ENCODE data around the gene TRIM26. TPM values are rescaled to one million over a fixed set of nuclear protein-coding genes. Genes with fewer than 3 reads are reported as not detected.

TRIM26 gene
- total and polyA plus RNA-seq, 2 of the 13 experiments (the other 11 are each of a cell fraction or from before 2014, with no cell fraction given), result 27.1 to 38.7 TPM

DNA sequence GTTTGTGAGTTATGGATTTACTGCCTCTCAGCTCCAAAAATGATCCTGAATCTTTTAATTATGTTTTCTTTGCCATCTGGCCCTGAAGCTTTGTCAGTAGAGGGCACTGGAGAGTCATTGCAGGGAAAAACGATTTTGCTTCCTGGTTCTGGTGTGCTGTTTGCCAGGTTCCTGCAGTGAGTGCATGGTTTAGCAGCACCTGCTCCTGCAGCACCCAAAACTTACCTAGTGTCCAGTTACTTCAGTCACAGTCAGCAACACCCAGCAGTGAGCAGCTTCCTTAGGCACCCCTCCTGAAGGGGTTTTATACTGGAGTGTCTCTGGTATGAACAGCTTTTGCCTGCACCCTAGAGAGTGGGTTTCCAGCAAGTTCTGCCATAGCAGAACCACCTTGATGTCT, 6.0 kb upstream of the TRIM26 start (continued):
- TF ChIP-seq, protein P1, sequence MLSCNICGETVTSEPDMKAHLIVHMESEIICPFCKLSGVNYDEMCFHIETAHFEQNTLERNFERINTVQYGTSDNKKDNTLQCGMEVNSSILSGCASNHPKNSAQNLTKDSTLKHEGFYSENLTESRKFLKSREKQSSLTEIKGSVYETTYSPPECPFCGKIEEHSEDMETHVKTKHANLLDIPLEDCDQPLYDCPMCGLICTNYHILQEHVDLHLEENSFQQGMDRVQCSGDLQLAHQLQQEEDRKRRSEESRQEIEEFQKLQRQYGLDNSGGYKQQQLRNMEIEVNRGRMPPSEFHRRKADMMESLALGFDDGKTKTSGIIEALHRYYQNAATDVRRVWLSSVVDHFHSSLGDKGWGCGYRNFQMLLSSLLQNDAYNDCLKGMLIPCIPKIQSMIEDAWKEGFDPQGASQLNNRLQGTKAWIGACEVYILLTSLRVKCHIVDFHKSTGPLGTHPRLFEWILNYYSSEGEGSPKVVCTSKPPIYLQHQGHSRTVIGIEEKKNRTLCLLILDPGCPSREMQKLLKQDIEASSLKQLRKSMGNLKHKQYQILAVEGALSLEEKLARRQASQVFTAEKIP (CRISPR knock-in tag; IDR thresholded peaks at IDR 0.05; ENCODE audit: borderline replicate concordance), result no peak
- TF ChIP-seq ZNF883 (CRISPR knock-in tag; IDR thresholded peaks at IDR 0.05; ENCODE audit: not compliant biosample characterization) (no peak), ZNF24 (IDR thresholded peaks at IDR 0.05) (no peak), XRCC5 (optimal IDR thresholded peaks at IDR 0.05; ENCODE audit: low read length) (peak; percentile 95), HDAC2 (CRISPR knock-in tag; IDR thresholded peaks at IDR 0.05) (peak; percentile 59), ZFY (CRISPR knock-in tag; IDR thresholded peaks at IDR 0.05) (no peak), ZNF788 (CRISPR knock-in tag; IDR thresholded peaks at IDR 0.05; ENCODE audit: borderline replicate concordance) (peak; percentile 47; the same call in 1 of the 2 replicates), SMAD3 (CRISPR knock-in tag; IDR thresholded peaks at IDR 0.05) (peak; percentile 52; the same call in 1 of the 2 replicates), ZNF557 (CRISPR knock-in tag; IDR thresholded peaks at IDR 0.05) (no peak), CBX2 (IDR thresholded peaks at IDR 0.05; ENCODE audit: low read depth, low read length) (no peak), CBX2 (CRISPR knock-in tag; IDR thresholded peaks at IDR 0.05; ENCODE audit: low read depth) (no peak), MTF2 (CRISPR knock-in tag; IDR thresholded peaks at IDR 0.05; ENCODE audit: borderline replicate concordance) (no peak), GLI4 (CRISPR knock-in tag; IDR thresholded peaks at IDR 0.05; ENCODE audit: borderline replicate concordance) (no peak), MYNN (CRISPR knock-in tag; IDR thresholded peaks at IDR 0.05; ENCODE audit: low read depth) (peak; percentile 61; the same call in 1 of the 2 replicates), KAT8 (CRISPR knock-in tag; IDR thresholded peaks at IDR 0.05) (peak; percentile 71)
- TF ChIP-seq, protein P2, sequence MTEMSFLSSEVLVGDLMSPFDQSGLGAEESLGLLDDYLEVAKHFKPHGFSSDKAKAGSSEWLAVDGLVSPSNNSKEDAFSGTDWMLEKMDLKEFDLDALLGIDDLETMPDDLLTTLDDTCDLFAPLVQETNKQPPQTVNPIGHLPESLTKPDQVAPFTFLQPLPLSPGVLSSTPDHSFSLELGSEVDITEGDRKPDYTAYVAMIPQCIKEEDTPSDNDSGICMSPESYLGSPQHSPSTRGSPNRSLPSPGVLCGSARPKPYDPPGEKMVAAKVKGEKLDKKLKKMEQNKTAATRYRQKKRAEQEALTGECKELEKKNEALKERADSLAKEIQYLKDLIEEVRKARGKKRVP (CRISPR knock-in tag; IDR thresholded peaks at IDR 0.05), result no peak
- TF ChIP-seq, protein P3, sequence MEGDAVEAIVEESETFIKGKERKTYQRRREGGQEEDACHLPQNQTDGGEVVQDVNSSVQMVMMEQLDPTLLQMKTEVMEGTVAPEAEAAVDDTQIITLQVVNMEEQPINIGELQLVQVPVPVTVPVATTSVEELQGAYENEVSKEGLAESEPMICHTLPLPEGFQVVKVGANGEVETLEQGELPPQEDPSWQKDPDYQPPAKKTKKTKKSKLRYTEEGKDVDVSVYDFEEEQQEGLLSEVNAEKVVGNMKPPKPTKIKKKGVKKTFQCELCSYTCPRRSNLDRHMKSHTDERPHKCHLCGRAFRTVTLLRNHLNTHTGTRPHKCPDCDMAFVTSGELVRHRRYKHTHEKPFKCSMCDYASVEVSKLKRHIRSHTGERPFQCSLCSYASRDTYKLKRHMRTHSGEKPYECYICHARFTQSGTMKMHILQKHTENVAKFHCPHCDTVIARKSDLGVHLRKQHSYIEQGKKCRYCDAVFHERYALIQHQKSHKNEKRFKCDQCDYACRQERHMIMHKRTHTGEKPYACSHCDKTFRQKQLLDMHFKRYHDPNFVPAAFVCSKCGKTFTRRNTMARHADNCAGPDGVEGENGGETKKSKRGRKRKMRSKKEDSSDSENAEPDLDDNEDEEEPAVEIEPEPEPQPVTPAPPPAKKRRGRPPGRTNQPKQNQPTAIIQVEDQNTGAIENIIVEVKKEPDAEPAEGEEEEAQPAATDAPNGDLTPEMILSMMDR (CRISPR knock-in tag; IDR thresholded peaks at IDR 0.05), result peak; percentile 91
- TF ChIP-seq, protein P4, sequence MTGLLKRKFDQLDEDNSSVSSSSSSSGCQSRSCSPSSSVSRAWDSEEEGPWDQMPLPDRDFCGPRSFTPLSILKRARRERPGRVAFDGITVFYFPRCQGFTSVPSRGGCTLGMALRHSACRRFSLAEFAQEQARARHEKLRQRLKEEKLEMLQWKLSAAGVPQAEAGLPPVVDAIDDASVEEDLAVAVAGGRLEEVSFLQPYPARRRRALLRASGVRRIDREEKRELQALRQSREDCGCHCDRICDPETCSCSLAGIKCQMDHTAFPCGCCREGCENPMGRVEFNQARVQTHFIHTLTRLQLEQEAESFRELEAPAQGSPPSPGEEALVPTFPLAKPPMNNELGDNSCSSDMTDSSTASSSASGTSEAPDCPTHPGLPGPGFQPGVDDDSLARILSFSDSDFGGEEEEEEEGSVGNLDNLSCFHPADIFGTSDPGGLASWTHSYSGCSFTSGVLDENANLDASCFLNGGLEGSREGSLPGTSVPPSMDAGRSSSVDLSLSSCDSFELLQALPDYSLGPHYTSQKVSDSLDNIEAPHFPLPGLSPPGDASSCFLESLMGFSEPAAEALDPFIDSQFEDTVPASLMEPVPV (CRISPR knock-in tag; IDR thresholded peaks at IDR 0.05), result no peak
- TF ChIP-seq, protein P5, sequence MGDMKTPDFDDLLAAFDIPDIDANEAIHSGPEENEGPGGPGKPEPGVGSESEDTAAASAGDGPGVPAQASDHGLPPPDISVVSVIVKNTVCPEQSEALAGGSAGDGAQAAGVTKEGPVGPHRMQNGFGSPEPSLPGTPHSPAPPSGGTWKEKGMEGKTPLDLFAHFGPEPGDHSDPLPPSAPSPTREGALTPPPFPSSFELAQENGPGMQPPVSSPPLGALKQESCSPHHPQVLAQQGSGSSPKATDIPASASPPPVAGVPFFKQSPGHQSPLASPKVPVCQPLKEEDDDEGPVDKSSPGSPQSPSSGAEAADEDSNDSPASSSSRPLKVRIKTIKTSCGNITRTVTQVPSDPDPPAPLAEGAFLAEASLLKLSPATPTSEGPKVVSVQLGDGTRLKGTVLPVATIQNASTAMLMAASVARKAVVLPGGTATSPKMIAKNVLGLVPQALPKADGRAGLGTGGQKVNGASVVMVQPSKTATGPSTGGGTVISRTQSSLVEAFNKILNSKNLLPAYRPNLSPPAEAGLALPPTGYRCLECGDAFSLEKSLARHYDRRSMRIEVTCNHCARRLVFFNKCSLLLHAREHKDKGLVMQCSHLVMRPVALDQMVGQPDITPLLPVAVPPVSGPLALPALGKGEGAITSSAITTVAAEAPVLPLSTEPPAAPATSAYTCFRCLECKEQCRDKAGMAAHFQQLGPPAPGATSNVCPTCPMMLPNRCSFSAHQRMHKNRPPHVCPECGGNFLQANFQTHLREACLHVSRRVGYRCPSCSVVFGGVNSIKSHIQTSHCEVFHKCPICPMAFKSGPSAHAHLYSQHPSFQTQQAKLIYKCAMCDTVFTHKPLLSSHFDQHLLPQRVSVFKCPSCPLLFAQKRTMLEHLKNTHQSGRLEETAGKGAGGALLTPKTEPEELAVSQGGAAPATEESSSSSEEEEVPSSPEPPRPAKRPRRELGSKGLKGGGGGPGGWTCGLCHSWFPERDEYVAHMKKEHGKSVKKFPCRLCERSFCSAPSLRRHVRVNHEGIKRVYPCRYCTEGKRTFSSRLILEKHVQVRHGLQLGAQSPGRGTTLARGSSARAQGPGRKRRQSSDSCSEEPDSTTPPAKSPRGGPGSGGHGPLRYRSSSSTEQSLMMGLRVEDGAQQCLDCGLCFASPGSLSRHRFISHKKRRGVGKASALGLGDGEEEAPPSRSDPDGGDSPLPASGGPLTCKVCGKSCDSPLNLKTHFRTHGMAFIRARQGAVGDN (CRISPR knock-in tag; IDR thresholded peaks at IDR 0.05), result peak; percentile 11; the same call in 1 of the 2 replicates
